ENCODE data around the gene ARL1. TPM values are rescaled to one million over a fixed set of nuclear protein-coding genes. Genes with fewer than 3 reads are reported as not detected.
A peak's percentile ranks its signal among the peaks of the same experiment; 100 is the strongest.

Gene ARL1
- total and polyA plus RNA-seq, 10 of the 15 experiments (the other 5 are each of a cell fraction or from before 2014, with no cell fraction given), result 28.5 to 95.0 (median 65.7) TPM

GRCh38 chr12:101407436-101408345 is at the start of gene ARL1 (continued):
- TF ChIP-seq NBN (IDR thresholded peaks at IDR 0.05) (0 out of 2 replicates have a peak, but pooled peaks have one; percentile 48), BRCA1 (IDR thresholded peaks at IDR 0.05; ENCODE audit: low read depth, low read length) (no peak), LARP7 (IDR thresholded peaks at IDR 0.05) (peak; percentile 91), SIN3A (IDR thresholded peaks at IDR 0.05; ENCODE audit: low read depth, low read length) (peak; percentile 70; the same call in 1 of the 2 replicates), NFYB (IDR thresholded peaks at IDR 0.05; ENCODE audit: insufficient read depth, low read depth, low read length) (no peak), RELA (IDR thresholded peaks at IDR 0.05; ENCODE audit: borderline replicate concordance, partially characterized antibody) (peak; percentile 28), KAT2A (conservative IDR thresholded peaks at IDR 0.05; ENCODE audit: control insufficient read depth, low read depth, low read length) (no peak), RAD21 (IDR thresholded peaks at IDR 0.05; ENCODE audit: insufficient read depth, low read depth, low read length) (no peak), NFIC (IDR thresholded peaks at IDR 0.05; ENCODE audit: low read depth, low read length) (no peak), JUNB (IDR thresholded peaks at IDR 0.05) (no peak; the same call in 1 of the 2 replicates), GATAD2B (conservative IDR thresholded peaks at IDR 0.05; ENCODE audit: low read depth) (peak; percentile 11; the same call in 1 of the 2 replicates), NKRF (conservative IDR thresholded peaks at IDR 0.05) (peak; percentile 68; the same call in 1 of the 2 replicates), ZNF207 (IDR thresholded peaks at IDR 0.05; ENCODE audit: borderline replicate concordance) (peak; percentile 89), ATF7 (IDR thresholded peaks at IDR 0.05; ENCODE audit: low read depth) (peak; percentile 74), HDAC6 (IDR thresholded peaks at IDR 0.05; ENCODE audit: unreplicated experiment) (no peak), PRDM15 (CRISPR knock-in tag; IDR thresholded peaks at IDR 0.05) (no peak), SIX5 (IDR thresholded peaks at IDR 0.05; ENCODE audit: low read depth, low read length, severe bottlenecking) (peak; percentile 26), ASH2L (IDR thresholded peaks at IDR 0.05; ENCODE audit: borderline replicate concordance, low read depth) (peak; percentile 97), HSF1 (IDR thresholded peaks at IDR 0.05; ENCODE audit: low read depth, low read length) (peak; percentile 56; the same call in 1 of the 2 replicates), ZNF24 (IDR thresholded peaks at IDR 0.05) (no peak), NRF1 (conservative IDR thresholded peaks at IDR 0.05; ENCODE audit: low read depth, low read length) (peak; percentile 77), CBFB (IDR thresholded peaks at IDR 0.05; ENCODE audit: low read depth) (peak; percentile 69; the same call in 1 of the 2 replicates), POLR2A (IDR thresholded peaks at IDR 0.05; ENCODE audit: low read depth, low read length) (peak; percentile 90), GABPA (IDR thresholded peaks at IDR 0.05; ENCODE audit: low read depth) (no peak), CBX5 (IDR thresholded peaks at IDR 0.05; ENCODE audit: low read depth) (no peak)

Measured in GM12878 (cell line).